Measurements from ENCODE around the gene NRDC.

The NRDC gene

GRCh38 chr1:51750218-51750617 lies 128.3 kb downstream of the NRDC start:
- no peak overlapping the region for H3K4me2 ChIP-seq (ENCODE audit: low read depth, low read length, poor library complexity, severe bottlenecking)
- H3K27me3 ChIP-seq (ENCODE audit: insufficient read depth, low read length, poor library complexity, severe bottlenecking): no peaks in the 10 kb centered on the region
- H3K79me2 ChIP-seq (ENCODE audit: insufficient read depth, low read length): peaks cover 1% of the 10 kb centered on the region; the same call in 1 of the 2 replicates
- no peak overlapping the region for H3K4me3 ChIP-seq (ENCODE audit: low read length, poor library complexity, severe bottlenecking)
- H3F3A ChIP-seq (ENCODE audit: low read depth): no peaks in the 10 kb centered on the region
- no peak overlapping the region for H2AFZ ChIP-seq (ENCODE audit: low read length)
- no peaks in the 10 kb centered on the region for H4K20me1 ChIP-seq (ENCODE audit: insufficient read depth, low read length, poor library complexity, severe bottlenecking)
- H3K9ac ChIP-seq (ENCODE audit: low read depth, low read length, poor library complexity, severe bottlenecking): no peak overlapping the region
- H3K9me2 ChIP-seq (replicated peaks; ENCODE audit: low read depth, low read length): no peaks in the 10 kb centered on the region
- TF ChIP-seq, protein P1, sequence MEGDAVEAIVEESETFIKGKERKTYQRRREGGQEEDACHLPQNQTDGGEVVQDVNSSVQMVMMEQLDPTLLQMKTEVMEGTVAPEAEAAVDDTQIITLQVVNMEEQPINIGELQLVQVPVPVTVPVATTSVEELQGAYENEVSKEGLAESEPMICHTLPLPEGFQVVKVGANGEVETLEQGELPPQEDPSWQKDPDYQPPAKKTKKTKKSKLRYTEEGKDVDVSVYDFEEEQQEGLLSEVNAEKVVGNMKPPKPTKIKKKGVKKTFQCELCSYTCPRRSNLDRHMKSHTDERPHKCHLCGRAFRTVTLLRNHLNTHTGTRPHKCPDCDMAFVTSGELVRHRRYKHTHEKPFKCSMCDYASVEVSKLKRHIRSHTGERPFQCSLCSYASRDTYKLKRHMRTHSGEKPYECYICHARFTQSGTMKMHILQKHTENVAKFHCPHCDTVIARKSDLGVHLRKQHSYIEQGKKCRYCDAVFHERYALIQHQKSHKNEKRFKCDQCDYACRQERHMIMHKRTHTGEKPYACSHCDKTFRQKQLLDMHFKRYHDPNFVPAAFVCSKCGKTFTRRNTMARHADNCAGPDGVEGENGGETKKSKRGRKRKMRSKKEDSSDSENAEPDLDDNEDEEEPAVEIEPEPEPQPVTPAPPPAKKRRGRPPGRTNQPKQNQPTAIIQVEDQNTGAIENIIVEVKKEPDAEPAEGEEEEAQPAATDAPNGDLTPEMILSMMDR (conservative IDR thresholded peaks at IDR 0.05; ENCODE audit: low read length): no peak
- TF ChIP-seq EZH2phosphoT487 (IDR thresholded peaks at IDR 0.05; ENCODE audit: borderline replicate concordance): no peak
- H3K36me3 ChIP-seq (ENCODE audit: insufficient read depth, low read length): peaks cover 55% of the 10 kb centered on the region; the same call in 1 of the 2 replicates
- peaks cover 3% of the 10 kb centered on the region for H3K4me1 ChIP-seq (ENCODE audit: insufficient read depth, low read length, poor library complexity, severe bottlenecking)
- no peaks in the 10 kb centered on the region for H3K9me3 ChIP-seq (ENCODE audit: insufficient read depth, low read depth, low read length)

DNA sequence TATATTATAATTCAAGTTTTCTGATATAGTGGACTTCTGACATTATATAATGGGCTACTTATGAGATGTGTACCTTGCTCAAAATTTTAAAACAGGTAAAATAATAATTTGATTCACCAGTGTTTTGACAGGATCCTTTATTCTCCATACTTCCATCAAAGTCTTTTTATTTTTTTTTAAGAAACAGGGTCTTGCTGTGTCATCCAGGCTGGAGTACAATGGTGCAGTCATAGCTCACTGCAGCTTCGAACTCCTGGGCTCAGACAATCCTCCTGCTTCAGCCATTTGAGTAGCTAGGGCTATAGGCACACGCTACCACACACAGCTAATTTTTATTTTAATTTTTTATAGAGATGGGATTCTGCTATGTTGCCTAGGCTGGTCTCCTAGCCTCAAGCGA lies 129.4 kb downstream of the NRDC start:
- Histone ChIP-seq H3F3A (ENCODE audit: low read depth) (no peaks in the 10 kb centered on the region), H3K9me2 (replicated peaks; ENCODE audit: low read depth, low read length) (no peaks in the 10 kb centered on the region), H2AFZ (ENCODE audit: low read length) (no peak overlapping the region), H3K27me3 (ENCODE audit: insufficient read depth, low read length, poor library complexity, severe bottlenecking) (no peaks in the 10 kb centered on the region), H3K9me3 (ENCODE audit: insufficient read depth, low read depth, low read length) (no peaks in the 10 kb centered on the region), H3K4me3 (ENCODE audit: low read length, poor library complexity, severe bottlenecking) (no peak overlapping the region), H3K9ac (ENCODE audit: low read depth, low read length, poor library complexity, severe bottlenecking) (no peak overlapping the region), H3K4me2 (ENCODE audit: low read depth, low read length, poor library complexity, severe bottlenecking) (no peak overlapping the region), H3K79me2 (ENCODE audit: insufficient read depth, low read length) (peaks cover 12% of the 10 kb centered on the region), H3K4me1 (ENCODE audit: insufficient read depth, low read length, poor library complexity, severe bottlenecking) (peaks cover 3% of the 10 kb centered on the region), H4K20me1 (ENCODE audit: insufficient read depth, low read length, poor library complexity, severe bottlenecking) (no peaks in the 10 kb centered on the region), H3K36me3 (ENCODE audit: insufficient read depth, low read length) (peaks cover 48% of the 10 kb centered on the region; the same call in 1 of the 2 replicates)
- TF ChIP-seq, protein P1 (conservative IDR thresholded peaks at IDR 0.05; ENCODE audit: low read length): no peak
- no peak for TF ChIP-seq EZH2phosphoT487 (IDR thresholded peaks at IDR 0.05; ENCODE audit: borderline replicate concordance)

DNA sequence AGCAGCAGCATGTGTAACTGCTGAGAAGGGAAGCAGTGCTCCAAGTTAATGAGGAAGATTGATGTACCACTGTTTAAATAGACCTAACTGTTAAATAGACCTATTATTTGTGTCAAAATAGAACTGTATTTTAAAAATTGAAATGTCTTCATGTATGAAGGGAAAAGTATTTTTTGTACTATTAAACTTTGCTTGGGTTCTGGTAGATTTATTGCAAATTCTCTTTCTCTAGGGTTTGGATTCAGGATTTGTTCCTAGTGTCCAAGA lies 133.3 kb downstream of the NRDC start:
- Histone ChIP-seq H3K4me3 (ENCODE audit: low read length, poor library complexity, severe bottlenecking) (no peak overlapping the region), H3K9me2 (replicated peaks; ENCODE audit: low read depth, low read length) (no peaks in the 10 kb centered on the region), H3K36me3 (ENCODE audit: insufficient read depth, low read length) (peaks cover 25% of the 10 kb centered on the region; the same call in 1 of the 2 replicates), H3K9ac (ENCODE audit: low read depth, low read length, poor library complexity, severe bottlenecking) (no peak overlapping the region), H3K27me3 (ENCODE audit: insufficient read depth, low read length, poor library complexity, severe bottlenecking) (no peaks in the 10 kb centered on the region), H3K4me2 (ENCODE audit: low read depth, low read length, poor library complexity, severe bottlenecking) (no peak overlapping the region), H2AFZ (ENCODE audit: low read length) (no peak overlapping the region), H3K4me1 (ENCODE audit: insufficient read depth, low read length, poor library complexity, severe bottlenecking) (peaks cover 4% of the 10 kb centered on the region), H3F3A (ENCODE audit: low read depth) (no peaks in the 10 kb centered on the region), H3K79me2 (ENCODE audit: insufficient read depth, low read length) (peaks cover 43% of the 10 kb centered on the region), H3K9me3 (ENCODE audit: insufficient read depth, low read depth, low read length) (no peaks in the 10 kb centered on the region), H4K20me1 (ENCODE audit: insufficient read depth, low read length, poor library complexity, severe bottlenecking) (no peaks in the 10 kb centered on the region)
- TF ChIP-seq EZH2phosphoT487 (IDR thresholded peaks at IDR 0.05; ENCODE audit: borderline replicate concordance): no peak
- TF ChIP-seq, protein P1 (conservative IDR thresholded peaks at IDR 0.05; ENCODE audit: low read length): no peak
